ENCODE data around the gene CAPRIN2.

CAPRIN2 gene

DNA sequence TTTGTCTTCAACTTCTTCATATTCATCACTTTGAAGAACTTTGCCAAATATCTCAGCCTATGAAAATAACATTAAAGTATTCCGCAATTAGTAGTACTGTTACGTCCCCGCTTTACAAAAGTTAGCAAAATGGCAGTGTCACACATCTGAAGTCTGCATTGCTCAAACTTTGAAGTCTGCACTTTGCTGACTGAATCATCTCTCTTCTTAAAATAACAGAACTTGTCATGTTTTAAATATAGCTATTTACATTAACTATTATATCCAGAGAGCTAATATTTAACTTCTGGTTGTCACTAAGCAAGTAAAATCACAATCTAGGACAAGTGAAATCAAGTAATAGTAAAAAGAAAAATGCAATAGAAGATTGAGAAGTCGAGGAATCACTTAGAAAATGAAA lies 93.5 kb downstream of the CAPRIN2 start:
- no peak overlapping the region for H3K27ac ChIP-seq

More for the DNA sequence above, 93.5 kb downstream of the CAPRIN2 start:
- TF ChIP-seq CTCF (IDR thresholded peaks at IDR 0.05) (no peak), ZFX (IDR thresholded peaks at IDR 0.05; ENCODE audit: borderline replicate concordance) (no peak)

Data from 22Rv1 (cell line).